Right renal pelvis (tissue), 4 donors: Measurements from ENCODE around the gene ZDHHC17. TPM values are rescaled to one million over a fixed set of nuclear protein-coding genes. Genes with fewer than 3 reads are reported as not detected.
"Not testable (repeated sequence)": the region's sequence is repeated elsewhere in the genome, so short reads cannot be mapped to it uniquely, and the experiment has no call there.

Experiments used
- DNase-seq, 4 donors: peaks; one replicate each; pipeline ENCODE4 v3.0.0-alpha.2; 2013; ENCODE audit warnings: low read depth in 4 of 4, low spot score in 3 of 4, missing footprints in 1 of 4
- polyA plus RNA-seq, 4 donors: library from polyadenylated mRNA; unstranded; fragments of 120-200 nt; gene quantifications; one replicate each; pipeline ENCODE4 v1.2.1, GENCODE V29; 2013; ENCODE audit not compliant: insufficient read length in 4 of 4

Gene ZDHHC17
- 10 to 100 TPM; 57.0 to 71.5 (median 70.9) TPM for polyA plus RNA-seq

- DNase-seq = peak; percentile 88 to 92 (median 90)
Observed at GRCh38 chr12:76763746-76764675, at the start of gene ZDHHC17. TSS of gene ZDHHC17 (plus strand) at chr12:76764115. CDS start at chr12:76764237, 122 bp downstream.

GRCh38 chr12:76714415-76714814, 49.5 kb upstream of the ZDHHC17 start:
- no peak for DNase-seq

GRCh38 chr12:76714861-76715260, 49.1 kb upstream of the ZDHHC17 start:
- no peak for DNase-seq

- no peak for DNase-seq
Observed at GRCh38 chr12:76715332-76715731, 48.6 kb upstream of the ZDHHC17 start.

GRCh38 chr12:76717314-76717713, 46.6 kb upstream of the ZDHHC17 start:
- DNase-seq = no peak

- no peak for DNase-seq
Observed at GRCh38 chr12:76719171-76720041, 44.5 kb upstream of the ZDHHC17 start.

GRCh38 chr12:76720068-76720467, 43.8 kb upstream of the ZDHHC17 start:
- no peak for DNase-seq

- no peak for DNase-seq
Observed at GRCh38 chr12:76726626-76727025, 37.3 kb upstream of the ZDHHC17 start.

GRCh38 chr12:76732188-76732587, 31.7 kb upstream of the ZDHHC17 start:
- DNase-seq = not testable (repeated sequence)

- DNase-seq = not testable (repeated sequence)
Observed at GRCh38 chr12:76737689-76738088, 26.2 kb upstream of the ZDHHC17 start.

- DNase-seq = no peak
Observed at GRCh38 chr12:76738824-76739579, 24.9 kb upstream of the ZDHHC17 start.

- no peak for DNase-seq
Observed at GRCh38 chr12:76739896-76740295, 24.0 kb upstream of the ZDHHC17 start.

GRCh38 chr12:76740501-76740900, 23.4 kb upstream of the ZDHHC17 start:
- DNase-seq = no peak

GRCh38 chr12:76745343-76745742, 18.6 kb upstream of the ZDHHC17 start:
- no peak for DNase-seq

GRCh38 chr12:76746516-76746915, 17.4 kb upstream of the ZDHHC17 start:
- no peak for DNase-seq

- DNase-seq = no peak
Observed at GRCh38 chr12:76747245-76747644, 16.7 kb upstream of the ZDHHC17 start.

GRCh38 chr12:76755829-76756379, 8.0 kb upstream of the ZDHHC17 start:
- DNase-seq = no peak

GRCh38 chr12:76757694-76758093, 6.2 kb upstream of the ZDHHC17 start:
- no peak for DNase-seq

GRCh38 chr12:76762601-76762980, 1.3 kb upstream of the ZDHHC17 start:
- DNase-seq = no peak

GRCh38 chr12:76764856-76765255, 941 bp downstream of the ZDHHC17 start:
- DNase-seq = no peak
